Right renal pelvis (tissue), 4 donors: ENCODE data around the gene GPSM1. TPM values are rescaled to one million over a fixed set of nuclear protein-coding genes. Genes with fewer than 3 reads are reported as not detected.
"Not testable (repeated sequence)": the region's sequence is repeated elsewhere in the genome, so short reads cannot be mapped to it uniquely, and the experiment has no call there.

ENCODE experiments used
- DNase-seq, 4 donors: peaks; one replicate each; pipeline ENCODE4 v3.0.0-alpha.2; 2013; ENCODE audit warnings: low read depth in 4 of 4, low spot score in 3 of 4, missing footprints in 1 of 4
- polyA plus RNA-seq, 4 donors: library from polyadenylated mRNA; unstranded; fragments of 120-200 nt; gene quantifications; one replicate each; pipeline ENCODE4 v1.2.1, GENCODE V29; 2013; ENCODE audit not compliant: insufficient read length in 4 of 4

Gene GPSM1
- polyA plus RNA-seq, 4 donors, result 30.6 to 42.3 (median 32.0) TPM

- not testable (repeated sequence) for DNase-seq
Observed at GRCh38 chr9:136405904-136406303, 78.6 kb downstream of the GPSM1 start.

- DNase-seq, result not testable (repeated sequence)
Observed at GRCh38 chr9:136407061-136407460, 79.7 kb downstream of the GPSM1 start.

DNA sequence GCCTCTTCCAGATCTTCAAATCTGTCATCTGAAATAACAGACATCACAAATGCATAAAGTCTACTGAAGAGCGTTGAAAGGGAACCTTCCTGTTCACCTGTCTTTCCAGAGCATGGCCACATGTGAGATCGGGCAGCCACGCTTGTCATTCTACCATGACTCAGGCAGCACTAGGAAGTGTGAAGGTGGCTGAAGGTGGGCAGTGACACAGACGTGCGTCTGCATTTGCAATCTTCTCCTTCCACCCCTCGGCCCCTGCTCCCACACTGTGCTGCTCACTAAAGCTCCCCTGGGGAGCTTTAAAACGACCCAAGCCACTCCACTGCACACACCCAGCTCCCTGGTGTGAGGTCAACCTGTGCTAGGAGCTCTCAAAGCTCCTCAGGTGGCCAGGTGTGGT lies 80.6 kb downstream of the GPSM1 start:
- no peak for DNase-seq

Other genes with a start within 250 kb of the GPSM1 start
- gene NACC2, start 232.2 kb upstream of the GPSM1 start, polyA plus RNA-seq, result 1 to 10 TPM; 8.5 to 9.3 (median 8.9) TPM
- gene TMEM250, start 208.7 kb upstream of the GPSM1 start, polyA plus RNA-seq, result 10 to 100 TPM; 16.7 to 23.5 (median 18.3) TPM
- not detected for gene LHX3, start 122.4 kb upstream of the GPSM1 start, polyA plus RNA-seq
- 10 to 100 TPM; 16.3 to 17.5 (median 16.6) TPM for gene QSOX2, start 81.7 kb upstream of the GPSM1 start, polyA plus RNA-seq
- gene CCDC187, start 23.4 kb upstream of the GPSM1 start, polyA plus RNA-seq, result 1 to 10 TPM; 1.8 to 3.3 (median 2.2) TPM
- gene DNLZ, start 36.2 kb downstream of the GPSM1 start, polyA plus RNA-seq, result 10 to 100 TPM in 1 of 4 donors, 1 to 10 TPM in 3; 5.6 to 13.9 (median 8.0) TPM
- gene CARD9, start 46.1 kb downstream of the GPSM1 start, polyA plus RNA-seq, result 1 to 10 TPM; 1.6 to 2.7 (median 2.3) TPM
- 10 to 100 TPM; 10.6 to 12.9 (median 10.8) TPM for gene SNAPC4, start 72.6 kb downstream of the GPSM1 start, polyA plus RNA-seq
- 10 to 100 TPM; 43.2 to 52.0 (median 47.3) TPM for gene ENTR1, start 83.1 kb downstream of the GPSM1 start, polyA plus RNA-seq
- 10 to 100 TPM; 56.5 to 66.0 (median 62.6) TPM for gene PMPCA, start 83.1 kb downstream of the GPSM1 start, polyA plus RNA-seq
- gene INPP5E, start 112.3 kb downstream of the GPSM1 start, polyA plus RNA-seq, result 10 to 100 TPM; 12.8 to 18.1 (median 13.8) TPM
- gene SEC16A, start 155.5 kb downstream of the GPSM1 start, polyA plus RNA-seq, result 10 to 100 TPM; 55.1 to 68.6 (median 62.3) TPM
- gene NOTCH1, start 218.5 kb downstream of the GPSM1 start, polyA plus RNA-seq, result 10 to 100 TPM; 25.4 to 41.4 (median 29.5) TPM